ENCODE data around the gene SYTL3.

DNA sequence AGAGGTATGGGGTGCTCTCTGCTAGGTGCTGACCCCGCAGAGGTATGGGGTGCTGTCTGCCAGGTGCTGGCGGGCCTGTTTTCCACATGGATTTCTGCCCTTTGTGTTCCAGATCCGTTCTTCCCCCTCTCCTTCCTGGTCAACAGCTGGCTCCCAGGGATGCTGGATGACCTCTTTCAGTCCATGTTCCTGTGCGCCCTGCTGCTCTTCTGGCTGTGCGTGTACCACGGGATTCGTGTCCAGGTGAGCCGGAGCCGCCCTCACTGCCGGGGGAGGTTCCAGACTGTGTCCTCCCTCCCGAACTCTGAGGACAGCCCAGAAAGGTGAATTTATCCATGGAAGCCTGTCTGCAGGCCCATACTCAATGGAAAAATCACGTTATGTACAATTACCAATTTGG is 41.6 kb upstream of the SYTL3 start:
- TF ChIP-seq CTCF (IDR thresholded peaks at IDR 0.05) (no peak), POLR2AphosphoS5 (IDR thresholded peaks at IDR 0.05) (no peak)

Measured in prostate gland (tissue), 2 donors.